HUES6 (cell line): ENCODE measurements around the gene GRM3.

ENCODE experiments used
- H3K27ac ChIP-seq: 2 replicates; pipeline ENCODE4 v1.7.0; 2013; ENCODE audit warnings: low read depth, mild to moderate bottlenecking, low read length, inconsistent platforms
- H3K27me3 ChIP-seq: 2 replicates; pipeline ENCODE4 v1.6.1; 2013; ENCODE audit warnings: low read length; ENCODE audit not compliant: control insufficient read depth, insufficient read depth
- H3K36me3 ChIP-seq: 2 replicates; pipeline ENCODE4 v1.6.1; 2013; ENCODE audit warnings: low read length; ENCODE audit not compliant: control insufficient read depth, insufficient read depth
- H3K4me1 ChIP-seq: 2 replicates; pipeline ENCODE4 v1.6.1; 2013; ENCODE audit warnings: low read length; ENCODE audit not compliant: control insufficient read depth, insufficient read depth
- H3K4me3 ChIP-seq: 2 replicates; pipeline ENCODE4 v1.5.1; 2013; ENCODE audit warnings: low read depth, low read length
- H3K9ac ChIP-seq: one replicate; pipeline ENCODE4 v1.6.1; 2013; ENCODE audit warnings: mild to moderate bottlenecking, low read length
- H3K9me3 ChIP-seq: 2 replicates; pipeline ENCODE4 v1.6.1; 2013; ENCODE audit warnings: low read depth, low read length; ENCODE audit not compliant: control insufficient read depth, insufficient read depth

GRM3 gene

GRCh38 chr7:86900886-86901285 is 257.2 kb downstream of the GRM3 start:
- H3K9me3 ChIP-seq, result no peaks in the 10 kb centered on the region
- H3K4me1 ChIP-seq, result no peaks in the 10 kb centered on the region
- no peaks in the 10 kb centered on the region for H3K27me3 ChIP-seq
- peaks cover 34% of the 10 kb centered on the region for H3K36me3 ChIP-seq
- H3K4me3 ChIP-seq, result no peak overlapping the region
- no peak overlapping the region for H3K9ac ChIP-seq
- H3K27ac ChIP-seq, result no peak overlapping the region

GRCh38 chr7:86904949-86905834 is 261.5 kb downstream of the GRM3 start:
- Histone ChIP-seq H3K36me3 (peaks cover 27% of the 10 kb centered on the region), H3K4me1 (no peaks in the 10 kb centered on the region), H3K9ac (no peak overlapping the region), H3K9me3 (no peaks in the 10 kb centered on the region), H3K27me3 (no peaks in the 10 kb centered on the region), H3K27ac (no peak overlapping the region), H3K4me3 (no peak overlapping the region)

- no peaks in the 10 kb centered on the region for H3K9me3 ChIP-seq
- no peak overlapping the region for H3K4me3 ChIP-seq
- H3K4me1 ChIP-seq, result no peaks in the 10 kb centered on the region
- H3K27ac ChIP-seq, result no peak overlapping the region
- no peaks in the 10 kb centered on the region for H3K27me3 ChIP-seq
- H3K9ac ChIP-seq, result no peak overlapping the region
- H3K36me3 ChIP-seq, result peaks cover 44% of the 10 kb centered on the region
These were observed 265.2 kb downstream of the GRM3 start for GRCh38 chr7:86908948-86909347.

- Histone ChIP-seq H3K27ac (no peak overlapping the region), H3K36me3 (peaks cover 45% of the 10 kb centered on the region), H3K4me3 (no peak overlapping the region), H3K9ac (no peak overlapping the region), H3K27me3 (no peaks in the 10 kb centered on the region), H3K4me1 (no peaks in the 10 kb centered on the region), H3K9me3 (no peaks in the 10 kb centered on the region)
These were observed 267.9 kb downstream of the GRM3 start for GRCh38 chr7:86911659-86912058.

GRCh38 chr7:86913709-86914108 is 270.0 kb downstream of the GRM3 start:
- Histone ChIP-seq H3K9me3 (no peaks in the 10 kb centered on the region), H3K27ac (no peak overlapping the region), H3K9ac (no peak overlapping the region), H3K4me3 (no peak overlapping the region), H3K36me3 (peaks cover 36% of the 10 kb centered on the region), H3K4me1 (peaks cover 13% of the 10 kb centered on the region), H3K27me3 (no peaks in the 10 kb centered on the region)
